Activated T-helper 1 cell treated with anti-CD3 and anti-CD28 coated beads, Interleukin-12 subunit alpha, Interleukin-12 subunit beta, Interleukin-2, Interleukin-4 antibody, amounts not matched to agents 30 ng/mL and 10 ng/mL and 1 ng/mL, durations not matched to agents 14 hours and 24 hours and 36 hours (primary cell): ENCODE data around the gene LCN2. TPM values are rescaled to one million over a fixed set of nuclear protein-coding genes. Genes with fewer than 3 reads are reported as not detected.
A peak's percentile ranks its signal among the peaks of the same experiment; 100 is the strongest.

ENCODE experiments used
- DNase-seq: peaks from one replicate; pipeline ENCODE4 v3.0.0; 2021; ENCODE audit warnings: low spot score
- H3K27ac Mint-ChIP-seq: one replicate; pipeline ENCODE4 v1.8.0; 2021; ENCODE audit warnings: mild to moderate bottlenecking, mixed read lengths
- H3K27me3 Mint-ChIP-seq: one replicate; pipeline ENCODE4 v1.8.0; 2022; ENCODE audit warnings: mild to moderate bottlenecking, moderate library complexity, mixed read lengths; ENCODE audit not compliant: insufficient read depth
- H3K36me3 Mint-ChIP-seq: one replicate; pipeline ENCODE4 v1.8.0; 2021; ENCODE audit warnings: low read depth, mixed read lengths
- H3K4me1 Mint-ChIP-seq: one replicate; pipeline ENCODE4 v1.8.0; 2021; ENCODE audit warnings: low read depth, mixed read lengths
- H3K4me3 Mint-ChIP-seq: one replicate; pipeline ENCODE4 v1.8.0; 2021; ENCODE audit warnings: mild to moderate bottlenecking, moderate library complexity, mixed read lengths
- H3K9me3 Mint-ChIP-seq: one replicate; pipeline ENCODE4 v1.8.0; 2021; ENCODE audit warnings: mixed read lengths
- intact Hi-C: fragments of 100-400 bp; cut with micrococcal nuclease; formaldehyde crosslinking; loops from one replicate; pipeline ENCODE4 v1.15.1; 2024
- total RNA-seq: library from RNA; stranded (reverse); gene quantifications from 2 replicates; pipeline ENCODE4 v1.2.3, GENCODE V29; 2022

The LCN2 gene
- total RNA-seq, 1 donor from 2014 or later, result not detected

GRCh38 chr9:128201441-128202369, 52.5 kb downstream of the LCN2 start:
- intact Hi-C loops, result loop anchor here (5.0 kb wide), 2 partner anchors 76 to 351 kb away; partner anchors contain the start of genes GOLGA2, SPTAN1 and SWI5
- no peak overlapping the region for H3K4me3 Mint-ChIP-seq
- no peaks in the 10 kb centered on the region for H3K9me3 Mint-ChIP-seq
- H3K36me3 Mint-ChIP-seq, result peaks cover 2% of the 10 kb centered on the region
- no peak for DNase-seq
- peaks cover 21% of the 10 kb centered on the region for H3K4me1 Mint-ChIP-seq
- peaks cover 18% of the 10 kb centered on the region for H3K27me3 Mint-ChIP-seq
- no peak overlapping the region for H3K27ac Mint-ChIP-seq

DNA sequence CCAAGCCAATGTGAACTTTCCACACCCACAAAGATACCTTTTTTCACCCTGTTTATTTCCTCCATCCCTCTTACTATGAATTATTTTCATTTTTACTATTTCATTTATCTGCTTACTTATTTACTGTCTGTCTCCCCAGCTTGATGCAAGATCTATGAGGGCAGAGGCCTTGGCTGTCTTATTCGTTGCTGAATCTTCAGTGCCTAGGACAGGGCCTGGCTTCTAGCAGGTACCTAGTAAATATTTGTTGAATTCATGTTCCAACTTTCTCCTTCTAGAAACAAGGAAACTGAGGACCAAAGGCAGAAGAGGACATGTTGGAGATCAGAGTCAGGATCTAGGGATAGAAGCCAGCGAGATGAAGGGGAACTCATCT, 53.4 kb downstream of the LCN2 start:
- H3K9me3 Mint-ChIP-seq, result no peaks in the 10 kb centered on the region
- DNase-seq, result no peak
- H3K27me3 Mint-ChIP-seq, result peaks cover 23% of the 10 kb centered on the region
- H3K27ac Mint-ChIP-seq, result peak overlapping the region; percentile 83
- H3K4me1 Mint-ChIP-seq, result peaks cover 21% of the 10 kb centered on the region
- peak overlapping the region; percentile 78 for H3K4me3 Mint-ChIP-seq
- H3K36me3 Mint-ChIP-seq, result peaks cover 2% of the 10 kb centered on the region
- intact Hi-C loops, result loop anchor here (1.0 to 5.0 kb wide), 6 partner anchors 11 to 350 kb away; partner anchors contain the start of genes BBLN, CIZ1, GOLGA2 and SPTAN1

Other genes with a start within 250 kb of the LCN2 start
- 60.6 and 62.4 TPM in 2 replicates for gene ST6GALNAC6, start 249.8 kb upstream of the LCN2 start, total RNA-seq
- gene ST6GALNAC4, start 232.4 kb upstream of the LCN2 start, total RNA-seq, result 30.8 and 31.6 TPM in 2 replicates
- gene PIP5KL1, start 218.7 kb upstream of the LCN2 start, total RNA-seq, result 1.1 and 1.2 TPM in 2 replicates
- 62.6 and 70.2 TPM in 2 replicates for gene DPM2, start 211.6 kb upstream of the LCN2 start, total RNA-seq
- gene EEIG1, start 168.5 kb upstream of the LCN2 start, total RNA-seq, result 39.8 and 43.4 TPM in 2 replicates
- 11.5 and 12.2 TPM in 2 replicates for gene NAIF1, start 82.1 kb upstream of the LCN2 start, total RNA-seq
- gene SLC25A25, start 81.2 kb upstream of the LCN2 start, total RNA-seq, result 13.4 and 13.5 TPM in 2 replicates
- gene PTGES2, start 21.7 kb upstream of the LCN2 start, total RNA-seq, result 87.7 and 89.2 TPM in 2 replicates
- gene BBLN, start 10.8 kb downstream of the LCN2 start, total RNA-seq, result 97.3 and 106 TPM in 2 replicates
- 154 and 158 TPM in 2 replicates for gene CIZ1, start 42.1 kb downstream of the LCN2 start, total RNA-seq
- gene DNM1, start 53.9 kb downstream of the LCN2 start, total RNA-seq, result 1.4 and 1.8 TPM in 2 replicates
- 52.3 and 53.0 TPM in 2 replicates for gene GOLGA2, start 126.6 kb downstream of the LCN2 start, total RNA-seq
- 10.4 and 13.3 TPM in 2 replicates for gene SWI5, start 126.8 kb downstream of the LCN2 start, total RNA-seq
- gene TRUB2, start 173.0 kb downstream of the LCN2 start, total RNA-seq, result 41.8 and 44.0 TPM in 2 replicates
- gene COQ4, start 173.4 kb downstream of the LCN2 start, total RNA-seq, result 59.0 and 59.5 TPM in 2 replicates
- gene SLC27A4, start 191.1 kb downstream of the LCN2 start, total RNA-seq, result 41.8 and 43.2 TPM in 2 replicates
- gene URM1, start 221.9 kb downstream of the LCN2 start, total RNA-seq, result 81.6 and 82.6 TPM in 2 replicates